GM23338 (cell line): ENCODE measurements around the gene LAPTM4A. TPM values are rescaled to one million over a fixed set of nuclear protein-coding genes. Genes with fewer than 3 reads are reported as not detected.
A peak's percentile ranks its signal among the peaks of the same experiment; 100 is the strongest.

Experiments used
- ATAC-seq: fragments of 200-7000 bp; cut with Tn5 transposase; 3 replicates; pipeline ENCODE4 v1.9.1; 2020
- DNase-seq: peaks from one replicate; pipeline ENCODE4 v3.0.0-alpha.2; 2015; ENCODE audit warnings: low spot score
- H2AFZ ChIP-seq: fragments of 200-600 bp; sonication (generic); 2 replicates; pipeline ENCODE4 v1.8.0; 2016; ENCODE audit warnings: antibody characterized with exemption, mild to moderate bottlenecking, moderate library complexity
- H3F3A ChIP-seq: fragments of 200-600 bp; sonication (generic); replicated peaks from 2 replicates; pipeline ENCODE4 v1.8.0; 2017; ENCODE audit warnings: antibody characterized with exemption, mixed run types, low read depth
- H3K27ac ChIP-seq: fragments of 200-600 bp; sonication (generic); 2 replicates; pipeline ENCODE4 v1.6.1; 2016; ENCODE audit warnings: low read depth
- H3K27me3 ChIP-seq: fragments of 200-600 bp; sonication (generic); 2 replicates; pipeline ENCODE4 v1.8.0; 2016; ENCODE audit warnings: mild to moderate bottlenecking, mixed run types, moderate library complexity; ENCODE audit not compliant: insufficient read depth
- H3K36me3 ChIP-seq: fragments of 200-600 bp; sonication (generic); 2 replicates; pipeline ENCODE4 v1.8.0; 2016; ENCODE audit warnings: mild to moderate bottlenecking; ENCODE audit not compliant: insufficient read depth
- H3K4me1 ChIP-seq: fragments of 200-600 bp; sonication (generic); 2 replicates; pipeline ENCODE4 v1.8.0; 2016; ENCODE audit warnings: mild to moderate bottlenecking, moderate library complexity; ENCODE audit not compliant: insufficient read depth
- H3K4me2 ChIP-seq: fragments of 200-600 bp; sonication (generic); 2 replicates; pipeline ENCODE4 v1.7.1; 2017; ENCODE audit warnings: mixed run types
- H3K4me3 ChIP-seq: fragments of 200-600 bp; sonication (generic); 2 replicates; pipeline ENCODE4 v1.6.1; 2016; ENCODE audit warnings: mixed run types
- H3K79me2 ChIP-seq: fragments of 200-600 bp; sonication (generic); replicated peaks from 2 replicates; pipeline ENCODE4 v1.8.0; 2017; ENCODE audit warnings: mild to moderate bottlenecking; ENCODE audit not compliant: insufficient read depth
- H3K9me2 ChIP-seq: fragments of 200-600 bp; sonication (generic); 2 replicates; pipeline ENCODE4 v1.8.0; 2017; ENCODE audit not compliant: insufficient read depth
- H4K20me1 ChIP-seq: fragments of 200-600 bp; sonication (generic); replicated peaks from 2 replicates; pipeline ENCODE4 v1.8.0; 2017; ENCODE audit warnings: mild to moderate bottlenecking; ENCODE audit not compliant: insufficient read depth
- H3K27ac Mint-ChIP-seq: 2 replicates; pipeline ENCODE4 v1.8.0; 2020; ENCODE audit warnings: inconsistent platforms, mild to moderate bottlenecking, moderate library complexity, mixed read lengths
- H3K27me3 Mint-ChIP-seq: 3 replicates; pipeline ENCODE4 v1.8.0; 2022; ENCODE audit warnings: low read depth, mild to moderate bottlenecking, moderate library complexity, mixed read lengths, inconsistent platforms; ENCODE audit not compliant: insufficient read depth, poor library complexity
- H3K36me3 Mint-ChIP-seq: 3 replicates; pipeline ENCODE4 v1.8.0; 2021; ENCODE audit warnings: low read depth, mild to moderate bottlenecking, inconsistent platforms, moderate library complexity, mixed read lengths
- H3K4me1 Mint-ChIP-seq: 3 replicates; pipeline ENCODE4 v1.8.0; 2020; ENCODE audit warnings: mild to moderate bottlenecking, inconsistent platforms, mixed read lengths
- H3K4me3 Mint-ChIP-seq: 3 replicates; pipeline ENCODE4 v1.8.0; 2021; ENCODE audit warnings: moderate library complexity, mild to moderate bottlenecking, inconsistent platforms, mixed read lengths
- H3K9me3 Mint-ChIP-seq: 3 replicates; pipeline ENCODE4 v1.8.0; 2020; ENCODE audit warnings: moderate library complexity, mild to moderate bottlenecking, inconsistent platforms, mixed read lengths
- STAT1 ChIP-seq: IDR thresholded peaks from one replicate; pipeline ENCODE4 v1.6.1; 2016; ENCODE audit warnings: antibody characterized with exemption; ENCODE audit not compliant: unreplicated experiment
- polyA plus RNA-seq: library from polyadenylated mRNA; unstranded; fragments of >200 nt; fragmentation: Nextera tagmentation; extraction: Ambion mirVana; gene quantifications from 2 replicates; pipeline ENCODE4 v1.2.1, GENCODE V29; 2016
- total RNA-seq: library from RNA; depleted of rRNA; stranded (reverse); fragments of >200 nt; shearing (Covaris generic); gene quantifications from 2 replicates; pipeline ENCODE4 v1.2.3, GENCODE V29; 2014
- TF ChIP-seq, protein P1 (sequence below): IDR thresholded peaks from one replicate; pipeline ENCODE4 v1.6.1; 2018; ENCODE audit warnings: antibody characterized with exemption; ENCODE audit not compliant: unreplicated experiment
- TF ChIP-seq, protein P2 (sequence below): fragments of 250-450 bp; sonication (Bioruptor Pico); IDR thresholded peaks from 2 replicates; pipeline ENCODE4 v1.5.0; 2020; ENCODE audit warnings: mild to moderate bottlenecking, moderate library complexity

Gene LAPTM4A
- total and polyA plus RNA-seq, 2 experiments from 2014 or later, result 123 to 214 TPM

DNA sequence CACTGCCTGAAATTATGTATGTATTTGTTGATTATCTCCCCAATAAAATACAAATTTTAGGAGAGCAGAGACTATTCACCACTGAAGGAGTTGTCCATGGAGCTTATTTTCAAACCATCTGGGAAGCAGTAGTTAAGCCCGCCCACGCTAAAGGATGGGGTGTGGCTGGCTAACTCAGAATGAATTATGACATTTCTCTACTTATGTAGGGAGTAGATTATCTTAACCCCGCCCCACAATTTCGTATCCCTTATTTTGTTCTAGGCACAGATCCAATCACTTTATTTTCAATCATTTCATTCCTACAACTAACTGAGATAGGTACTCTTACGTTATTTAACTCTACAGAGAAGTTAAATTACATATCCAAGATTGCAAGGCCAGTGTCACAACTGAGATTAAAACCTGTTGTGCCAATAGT, 1.4 kb upstream of the LAPTM4A start:
- Mint-ChIP-seq H3K4me1 (peaks cover 14% of the 10 kb centered on the region), H3K36me3 (no peaks in the 10 kb centered on the region), H3K4me3 (no peak overlapping the region), H3K27me3 (peaks cover 3% of the 10 kb centered on the region), H3K9me3 (no peaks in the 10 kb centered on the region), H3K27ac (no peak overlapping the region)
- H3K4me2 ChIP-seq, result peak overlapping the region; percentile 81
- H3K79me2 ChIP-seq, result peaks cover 32% of the 10 kb centered on the region
- peak overlapping the region; percentile 53; the same call in 1 of the 2 replicates for H3K27ac ChIP-seq
- ATAC-seq, result no peak
- peaks cover 14% of the 10 kb centered on the region for H3K4me1 ChIP-seq
- no peaks in the 10 kb centered on the region for H3K9me2 ChIP-seq
- peak; percentile 20 for DNase-seq
- H3K4me3 ChIP-seq, result peak overlapping the region; percentile 82
- no peaks in the 10 kb centered on the region for H3K27me3 ChIP-seq
- H3K36me3 ChIP-seq, result no peaks in the 10 kb centered on the region
- TF ChIP-seq STAT1, result no peak
- TF ChIP-seq, protein P1, sequence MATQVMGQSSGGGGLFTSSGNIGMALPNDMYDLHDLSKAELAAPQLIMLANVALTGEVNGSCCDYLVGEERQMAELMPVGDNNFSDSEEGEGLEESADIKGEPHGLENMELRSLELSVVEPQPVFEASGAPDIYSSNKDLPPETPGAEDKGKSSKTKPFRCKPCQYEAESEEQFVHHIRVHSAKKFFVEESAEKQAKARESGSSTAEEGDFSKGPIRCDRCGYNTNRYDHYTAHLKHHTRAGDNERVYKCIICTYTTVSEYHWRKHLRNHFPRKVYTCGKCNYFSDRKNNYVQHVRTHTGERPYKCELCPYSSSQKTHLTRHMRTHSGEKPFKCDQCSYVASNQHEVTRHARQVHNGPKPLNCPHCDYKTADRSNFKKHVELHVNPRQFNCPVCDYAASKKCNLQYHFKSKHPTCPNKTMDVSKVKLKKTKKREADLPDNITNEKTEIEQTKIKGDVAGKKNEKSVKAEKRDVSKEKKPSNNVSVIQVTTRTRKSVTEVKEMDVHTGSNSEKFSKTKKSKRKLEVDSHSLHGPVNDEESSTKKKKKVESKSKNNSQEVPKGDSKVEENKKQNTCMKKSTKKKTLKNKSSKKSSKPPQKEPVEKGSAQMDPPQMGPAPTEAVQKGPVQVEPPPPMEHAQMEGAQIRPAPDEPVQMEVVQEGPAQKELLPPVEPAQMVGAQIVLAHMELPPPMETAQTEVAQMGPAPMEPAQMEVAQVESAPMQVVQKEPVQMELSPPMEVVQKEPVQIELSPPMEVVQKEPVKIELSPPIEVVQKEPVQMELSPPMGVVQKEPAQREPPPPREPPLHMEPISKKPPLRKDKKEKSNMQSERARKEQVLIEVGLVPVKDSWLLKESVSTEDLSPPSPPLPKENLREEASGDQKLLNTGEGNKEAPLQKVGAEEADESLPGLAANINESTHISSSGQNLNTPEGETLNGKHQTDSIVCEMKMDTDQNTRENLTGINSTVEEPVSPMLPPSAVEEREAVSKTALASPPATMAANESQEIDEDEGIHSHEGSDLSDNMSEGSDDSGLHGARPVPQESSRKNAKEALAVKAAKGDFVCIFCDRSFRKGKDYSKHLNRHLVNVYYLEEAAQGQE, result no peak
- TF ChIP-seq, protein P2, sequence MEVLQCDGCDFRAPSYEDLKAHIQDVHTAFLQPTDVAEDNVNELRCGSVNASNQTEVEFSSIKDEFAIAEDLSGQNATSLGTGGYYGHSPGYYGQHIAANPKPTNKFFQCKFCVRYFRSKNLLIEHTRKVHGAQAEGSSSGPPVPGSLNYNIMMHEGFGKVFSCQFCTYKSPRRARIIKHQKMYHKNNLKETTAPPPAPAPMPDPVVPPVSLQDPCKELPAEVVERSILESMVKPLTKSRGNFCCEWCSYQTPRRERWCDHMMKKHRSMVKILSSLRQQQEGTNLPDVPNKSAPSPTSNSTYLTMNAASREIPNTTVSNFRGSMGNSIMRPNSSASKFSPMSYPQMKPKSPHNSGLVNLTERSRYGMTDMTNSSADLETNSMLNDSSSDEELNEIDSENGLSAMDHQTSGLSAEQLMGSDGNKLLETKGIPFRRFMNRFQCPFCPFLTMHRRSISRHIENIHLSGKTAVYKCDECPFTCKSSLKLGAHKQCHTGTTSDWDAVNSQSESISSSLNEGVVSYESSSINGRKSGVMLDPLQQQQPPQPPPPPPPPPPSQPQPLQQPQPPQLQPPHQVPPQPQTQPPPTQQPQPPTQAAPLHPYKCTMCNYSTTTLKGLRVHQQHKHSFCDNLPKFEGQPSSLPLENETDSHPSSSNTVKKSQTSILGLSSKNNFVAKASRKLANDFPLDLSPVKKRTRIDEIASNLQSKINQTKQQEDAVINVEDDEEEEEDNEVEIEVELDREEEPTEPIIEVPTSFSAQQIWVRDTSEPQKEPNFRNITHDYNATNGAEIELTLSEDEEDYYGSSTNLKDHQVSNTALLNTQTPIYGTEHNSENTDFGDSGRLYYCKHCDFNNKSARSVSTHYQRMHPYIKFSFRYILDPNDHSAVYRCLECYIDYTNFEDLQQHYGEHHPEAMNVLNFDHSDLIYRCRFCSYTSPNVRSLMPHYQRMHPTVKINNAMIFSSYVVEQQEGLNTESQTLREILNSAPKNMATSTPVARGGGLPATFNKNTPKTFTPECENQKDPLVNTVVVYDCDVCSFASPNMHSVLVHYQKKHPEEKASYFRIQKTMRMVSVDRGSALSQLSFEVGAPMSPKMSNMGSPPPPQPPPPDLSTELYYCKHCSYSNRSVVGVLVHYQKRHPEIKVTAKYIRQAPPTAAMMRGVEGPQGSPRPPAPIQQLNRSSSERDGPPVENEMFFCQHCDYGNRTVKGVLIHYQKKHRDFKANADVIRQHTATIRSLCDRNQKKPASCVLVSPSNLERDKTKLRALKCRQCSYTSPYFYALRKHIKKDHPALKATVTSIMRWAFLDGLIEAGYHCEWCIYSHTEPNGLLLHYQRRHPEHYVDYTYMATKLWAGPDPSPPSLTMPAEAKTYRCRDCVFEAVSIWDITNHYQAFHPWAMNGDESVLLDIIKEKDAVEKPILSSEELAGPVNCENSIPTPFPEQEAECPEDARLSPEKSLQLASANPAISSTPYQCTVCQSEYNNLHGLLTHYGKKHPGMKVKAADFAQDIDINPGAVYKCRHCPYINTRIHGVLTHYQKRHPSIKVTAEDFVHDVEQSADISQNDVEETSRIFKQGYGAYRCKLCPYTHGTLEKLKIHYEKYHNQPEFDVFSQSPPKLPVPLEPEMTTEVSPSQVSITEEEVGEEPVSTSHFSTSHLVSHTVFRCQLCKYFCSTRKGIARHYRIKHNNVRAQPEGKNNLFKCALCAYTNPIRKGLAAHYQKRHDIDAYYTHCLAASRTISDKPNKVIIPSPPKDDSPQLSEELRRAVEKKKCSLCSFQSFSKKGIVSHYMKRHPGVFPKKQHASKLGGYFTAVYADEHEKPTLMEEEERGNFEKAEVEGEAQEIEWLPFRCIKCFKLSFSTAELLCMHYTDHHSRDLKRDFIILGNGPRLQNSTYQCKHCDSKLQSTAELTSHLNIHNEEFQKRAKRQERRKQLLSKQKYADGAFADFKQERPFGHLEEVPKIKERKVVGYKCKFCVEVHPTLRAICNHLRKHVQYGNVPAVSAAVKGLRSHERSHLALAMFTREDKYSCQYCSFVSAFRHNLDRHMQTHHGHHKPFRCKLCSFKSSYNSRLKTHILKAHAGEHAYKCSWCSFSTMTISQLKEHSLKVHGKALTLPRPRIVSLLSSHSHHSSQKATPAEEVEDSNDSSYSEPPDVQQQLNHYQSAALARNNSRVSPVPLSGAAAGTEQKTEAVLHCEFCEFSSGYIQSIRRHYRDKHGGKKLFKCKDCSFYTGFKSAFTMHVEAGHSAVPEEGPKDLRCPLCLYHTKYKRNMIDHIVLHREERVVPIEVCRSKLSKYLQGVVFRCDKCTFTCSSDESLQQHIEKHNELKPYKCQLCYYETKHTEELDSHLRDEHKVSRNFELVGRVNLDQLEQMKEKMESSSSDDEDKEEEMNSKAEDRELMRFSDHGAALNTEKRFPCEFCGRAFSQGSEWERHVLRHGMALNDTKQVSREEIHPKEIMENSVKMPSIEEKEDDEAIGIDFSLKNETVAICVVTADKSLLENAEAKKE (CRISPR knock-in tag), result no peak
- H4K20me1 ChIP-seq, result no peaks in the 10 kb centered on the region; the same call in 1 of the 2 replicates
- H2AFZ ChIP-seq, result no peak overlapping the region
- H3F3A ChIP-seq, result no peaks in the 10 kb centered on the region
